Natural killer cell (primary cell): ENCODE results near the gene ABHD2. TPM values are rescaled to one million over a fixed set of nuclear protein-coding genes. Genes with fewer than 3 reads are reported as not detected.
"Not testable (repeated sequence)": the region's sequence is repeated elsewhere in the genome, so short reads cannot be mapped to it uniquely, and the experiment has no call there.

Experiments
- ATAC-seq, 3 donors: fragments of 150-1000 bp in 2 of 3; fragments of 200-7000 bp in 1 of 3; cut with Tn5 transposase; 1 replicate in 1 of 3; 2 replicates in 2 of 3; pipeline ENCODE4 v1.10.0; 2021; ENCODE audit warnings: mild to moderate bottlenecking in 2 of 3, moderate library complexity in 2 of 3
- DNase-seq, 2 donors: peaks; one replicate each; pipeline versions ENCODE4 v3.0.0 to v3.0.0-alpha.2; 2013 to 2021; ENCODE audit warnings: mixed read lengths in 1 of 2
- H3K27ac ChIP-seq: one replicate; pipeline ENCODE4 v1.5.1; 2013; ENCODE audit warnings: mild to moderate bottlenecking, low read length
- H3K27me3 ChIP-seq: one replicate; pipeline ENCODE4 v1.6.1; 2013; ENCODE audit warnings: low read length; ENCODE audit not compliant: control insufficient read depth, insufficient read depth
- H3K36me3 ChIP-seq: one replicate; pipeline ENCODE4 v1.6.1; 2013; ENCODE audit warnings: low read length; ENCODE audit not compliant: control insufficient read depth, insufficient read depth
- H3K4me1 ChIP-seq: one replicate; pipeline ENCODE4 v1.6.1; 2013; ENCODE audit warnings: low read length; ENCODE audit not compliant: control insufficient read depth, insufficient read depth
- H3K4me3 ChIP-seq: one replicate; pipeline ENCODE4 v1.5.1; 2013; ENCODE audit warnings: low read length
- H3K9me3 ChIP-seq: one replicate; pipeline ENCODE4 v1.6.1; 2013; ENCODE audit warnings: low read length; ENCODE audit not compliant: control insufficient read depth, insufficient read depth
- H3K27ac Mint-ChIP-seq, 2 donors: one replicate each; pipeline ENCODE4 v1.8.0; 2022; ENCODE audit warnings: mild to moderate bottlenecking in 2 of 2, mixed read lengths in 2 of 2, moderate library complexity in 1 of 2
- H3K27me3 Mint-ChIP-seq, 2 donors: one replicate each; pipeline ENCODE4 v1.8.0; 2022; ENCODE audit warnings: low read depth in 2 of 2, mixed read lengths in 2 of 2
- H3K36me3 Mint-ChIP-seq: one replicate; pipeline ENCODE4 v1.8.0; 2022; ENCODE audit warnings: mixed read lengths
- H3K4me1 Mint-ChIP-seq, 2 donors: one replicate each; pipeline ENCODE4 v1.8.0; 2022; ENCODE audit warnings: mixed read lengths in 2 of 2
- H3K4me3 Mint-ChIP-seq: one replicate; pipeline ENCODE4 v1.8.0; 2022; ENCODE audit warnings: mild to moderate bottlenecking, moderate library complexity, mixed read lengths
- H3K9me3 Mint-ChIP-seq, 2 donors: one replicate each; pipeline ENCODE4 v1.8.0; 2022; ENCODE audit warnings: mixed read lengths in 2 of 2
- CTCF ChIP-seq: fragments of 200-600 bp; IDR thresholded peaks from one replicate; pipeline ENCODE4 v1.8.0; 2022; ENCODE audit warnings: antibody characterized with exemption
- WGBS: methylation state at CpG from one replicate; pipeline ENCODE4 v1.1.7; 2013; ENCODE audit warnings: missing lambda C conversion rate; ENCODE audit not compliant: insufficient coverage; 5-methylcytosine and 5-hydroxymethylcytosine counted together
- intact Hi-C: fragments of 100-400 bp; cut with micrococcal nuclease; formaldehyde crosslinking; loops from one replicate; pipeline ENCODE4 v1.14.2; 2022
- total RNA-seq, 4 donors: library from RNA; stranded (reverse); fragments of 120-200 nt in 1 of 4; gene quantifications; one replicate each; pipeline versions ENCODE4 v1.2.3 to v1.2.4, GENCODE V29; 2013 to 2022

The ABHD2 gene
- total RNA-seq, 3 donors from 2014 or later (not counting 1 experiment from before 2014, with no cell fraction given): 187 to 236 (median 191) TPM

GRCh38 chr15:89085289-89085926, 2.8 kb upstream of the ABHD2 start:
- Mint-ChIP-seq H3K27ac (no peak overlapping the region), H3K9me3 (no peaks in the 10 kb centered on the region), H3K27me3 (peaks cover 0 to under 1% of the 10 kb centered on the region in 2 donors), H3K36me3 (no peaks in the 10 kb centered on the region), H3K4me1 (peaks cover 15% of the 10 kb centered on the region in 2 donors), H3K4me3 (no peak overlapping the region)
- H3K36me3 ChIP-seq: no peaks in the 10 kb centered on the region
- H3K9me3 ChIP-seq: no peaks in the 10 kb centered on the region
- no peak overlapping the region for H3K4me3 ChIP-seq
- WGBS: 66% methylated on average over 4 of the region's 4 CpGs
- peaks cover 25% of the 10 kb centered on the region for H3K4me1 ChIP-seq
- no peak for DNase-seq
- TF ChIP-seq CTCF: no peak
- ATAC-seq: no peak
- intact Hi-C loops: no loop called here
- no peak overlapping the region for H3K27ac ChIP-seq
- H3K27me3 ChIP-seq: no peaks in the 10 kb centered on the region

- H3K27ac ChIP-seq, DNase-seq, H3K4me3 Mint-ChIP-seq, H3K27me3 Mint-ChIP-seq, H3K36me3 ChIP-seq, H3K27me3 ChIP-seq, intact Hi-C loops, ATAC-seq, H3K27ac Mint-ChIP-seq, H3K4me3 ChIP-seq, H3K9me3 ChIP-seq, H3K9me3 Mint-ChIP-seq, H3K36me3 Mint-ChIP-seq: not testable (repeated sequence)
- WGBS: 71% methylated on average over 1 of the region's 1 CpG
- peaks cover 20% of the 10 kb centered on the region in 2 donors for H3K4me1 Mint-ChIP-seq
- peaks cover 30% of the 10 kb centered on the region for H3K4me1 ChIP-seq
Observed at GRCh38 chr15:89085933-89086332, 2.3 kb upstream of the ABHD2 start.

GRCh38 chr15:89086390-89086789, 1.9 kb upstream of the ABHD2 start:
- H3K4me3 Mint-ChIP-seq: peak overlapping the region; percentile 2
- peaks cover 32% of the 10 kb centered on the region for H3K4me1 ChIP-seq
- H3K27ac Mint-ChIP-seq, H3K36me3 Mint-ChIP-seq, ATAC-seq, H3K27ac ChIP-seq, intact Hi-C loops, H3K27me3 Mint-ChIP-seq, H3K9me3 ChIP-seq, H3K36me3 ChIP-seq, H3K9me3 Mint-ChIP-seq, H3K27me3 ChIP-seq, DNase-seq, H3K4me3 ChIP-seq: not testable (repeated sequence)
- H3K4me1 Mint-ChIP-seq: peaks cover 25% of the 10 kb centered on the region in 2 donors
- 100% methylated on average over 5 of the region's 5 CpGs for WGBS

GRCh38 chr15:89087161-89087829, 961 bp upstream of the ABHD2 start:
- H3K4me1 Mint-ChIP-seq: peaks cover 34% of the 10 kb centered on the region in 2 donors
- Histone ChIP-seq H3K9me3 (no peaks in the 10 kb centered on the region), H3K4me3 (peak overlapping the region; percentile 98), H3K27ac (peak overlapping the region; percentile 82), H3K4me1 (peaks cover 39% of the 10 kb centered on the region), H3K27me3 (no peaks in the 10 kb centered on the region), H3K36me3 (no peaks in the 10 kb centered on the region)
- DNase-seq (no peak), ATAC-seq (no peak)
- H3K36me3 Mint-ChIP-seq: no peaks in the 10 kb centered on the region
- 72% methylated on average over 12 of the region's 13 CpGs for WGBS
- H3K9me3 Mint-ChIP-seq: no peaks in the 10 kb centered on the region
- intact Hi-C loops: no loop called here
- no peak overlapping the region for H3K27ac Mint-ChIP-seq
- no peaks in the 10 kb centered on the region for H3K27me3 Mint-ChIP-seq
- no peak overlapping the region for H3K4me3 Mint-ChIP-seq
- no peak for TF ChIP-seq CTCF
